LNCAP (cell line): Measurements from ENCODE around the gene CDH13.

Experiments
- CTCF ChIP-seq: fragments of 450-650 bp; IDR thresholded peaks from 2 replicates; pipeline ENCODE4 v1.5.1; 2017; ENCODE audit warnings: mild to moderate bottlenecking

The CDH13 gene

GRCh38 chr16:83774066-83774465, 1147.3 kb downstream of the CDH13 start:
- no peak for TF ChIP-seq CTCF

- TF ChIP-seq CTCF: no peak
These were observed 1150.2 kb downstream of the CDH13 start for GRCh38 chr16:83776944-83777343.

- no peak for TF ChIP-seq CTCF
These were observed 1153.1 kb downstream of the CDH13 start for GRCh38 chr16:83779886-83780285.

- TF ChIP-seq CTCF: no peak
These were observed 1158.7 kb downstream of the CDH13 start for GRCh38 chr16:83785455-83785854.

GRCh38 chr16:83789642-83790401, 1163.1 kb downstream of the CDH13 start:
- TF ChIP-seq CTCF: no peak

- TF ChIP-seq CTCF: no peak
These were observed 1165.1 kb downstream of the CDH13 start for GRCh38 chr16:83791916-83792315.

GRCh38 chr16:83792391-83792790, 1165.6 kb downstream of the CDH13 start:
- no peak for TF ChIP-seq CTCF

- TF ChIP-seq CTCF: no peak
These were observed 1166.4 kb downstream of the CDH13 start for GRCh38 chr16:83793179-83793578.
